22Rv1 (cell line): ENCODE measurements around the gene HIGD2B.
"Not testable (repeated sequence)": the region's sequence is repeated elsewhere in the genome, so short reads cannot be mapped to it uniquely, and the experiment has no call there.

ENCODE experiments used
- H3K27ac ChIP-seq: fragments of 450-650 bp; 2 replicates; pipeline ENCODE4 v1.5.1; 2017
- TF ChIP-seq, protein P1 (sequence below): fragments of 450-650 bp; IDR thresholded peaks from 2 replicates; pipeline ENCODE4 v1.5.1; 2017; ENCODE audit warnings: mild to moderate bottlenecking

Gene HIGD2B

GRCh38 chr15:72628249-72629067, 57.5 kb downstream of the HIGD2B start:
- TF ChIP-seq, protein P1, sequence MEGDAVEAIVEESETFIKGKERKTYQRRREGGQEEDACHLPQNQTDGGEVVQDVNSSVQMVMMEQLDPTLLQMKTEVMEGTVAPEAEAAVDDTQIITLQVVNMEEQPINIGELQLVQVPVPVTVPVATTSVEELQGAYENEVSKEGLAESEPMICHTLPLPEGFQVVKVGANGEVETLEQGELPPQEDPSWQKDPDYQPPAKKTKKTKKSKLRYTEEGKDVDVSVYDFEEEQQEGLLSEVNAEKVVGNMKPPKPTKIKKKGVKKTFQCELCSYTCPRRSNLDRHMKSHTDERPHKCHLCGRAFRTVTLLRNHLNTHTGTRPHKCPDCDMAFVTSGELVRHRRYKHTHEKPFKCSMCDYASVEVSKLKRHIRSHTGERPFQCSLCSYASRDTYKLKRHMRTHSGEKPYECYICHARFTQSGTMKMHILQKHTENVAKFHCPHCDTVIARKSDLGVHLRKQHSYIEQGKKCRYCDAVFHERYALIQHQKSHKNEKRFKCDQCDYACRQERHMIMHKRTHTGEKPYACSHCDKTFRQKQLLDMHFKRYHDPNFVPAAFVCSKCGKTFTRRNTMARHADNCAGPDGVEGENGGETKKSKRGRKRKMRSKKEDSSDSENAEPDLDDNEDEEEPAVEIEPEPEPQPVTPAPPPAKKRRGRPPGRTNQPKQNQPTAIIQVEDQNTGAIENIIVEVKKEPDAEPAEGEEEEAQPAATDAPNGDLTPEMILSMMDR = peak; percentile 47
- not testable (repeated sequence) for H3K27ac ChIP-seq

DNA sequence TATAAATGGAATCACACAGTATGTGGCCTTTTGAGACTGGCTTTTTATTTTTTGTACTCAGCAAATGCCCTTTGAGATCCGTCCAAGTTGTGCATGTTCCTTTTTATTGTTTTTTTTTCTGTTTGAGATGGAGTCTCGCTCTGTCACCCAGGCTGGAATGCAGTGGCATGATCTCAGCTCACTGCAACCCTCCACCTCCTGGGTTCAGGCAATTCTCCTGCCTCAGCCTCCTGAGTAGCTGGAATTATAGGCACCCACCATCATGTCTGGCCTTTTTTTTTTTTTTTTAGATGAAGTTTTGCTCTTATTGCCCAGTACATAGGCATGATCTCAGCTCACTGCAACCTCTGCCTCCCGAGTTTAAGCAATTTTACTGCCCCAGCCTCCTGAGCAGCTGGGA, 59.8 kb downstream of the HIGD2B start:
- not testable (repeated sequence) for H3K27ac ChIP-seq
